H7 (cell line): ENCODE results near the gene OFD1. TPM values are rescaled to one million over a fixed set of nuclear protein-coding genes. Genes with fewer than 3 reads are reported as not detected.
"Not testable (repeated sequence)": the region's sequence is repeated elsewhere in the genome, so short reads cannot be mapped to it uniquely, and the experiment has no call there.

Experiments used
- DNase-seq: peaks from one replicate; pipeline ENCODE4 v3.0.0; 2012
- H3K27me3 ChIP-seq: 2 replicates; pipeline ENCODE4 v1.6.0; 2011; ENCODE audit warnings: mild to moderate bottlenecking, low read length; ENCODE audit not compliant: control insufficient read depth, insufficient read depth
- H3K36me3 ChIP-seq: replicated peaks from 2 replicates; pipeline ENCODE4 v1.5.1; 2011; ENCODE audit warnings: low read length; ENCODE audit not compliant: control insufficient read depth, insufficient read depth
- H3K4me3 ChIP-seq: 2 replicates; pipeline ENCODE4 v1.5.1; 2011; ENCODE audit warnings: low read depth, mild to moderate bottlenecking, control low read depth, low read length, moderate library complexity; ENCODE audit not compliant: insufficient read depth
- total RNA-seq: library from RNA; depleted of rRNA; stranded (reverse); fragments of >200 nt; shearing (Covaris generic); gene quantifications from 2 replicates; pipeline ENCODE4 v1.2.3, GENCODE V29; 2014

The OFD1 gene
- total RNA-seq, 1 experiment from 2014 or later: 13.9 TPM

GRCh38 chrX:13719192-13719856 is 15.2 kb upstream of the OFD1 start:
- no peaks in the 10 kb centered on the region for H3K27me3 ChIP-seq
- DNase-seq: no peak
- peaks cover 4% of the 10 kb centered on the region for H3K36me3 ChIP-seq
- H3K4me3 ChIP-seq: no peak overlapping the region

DNA sequence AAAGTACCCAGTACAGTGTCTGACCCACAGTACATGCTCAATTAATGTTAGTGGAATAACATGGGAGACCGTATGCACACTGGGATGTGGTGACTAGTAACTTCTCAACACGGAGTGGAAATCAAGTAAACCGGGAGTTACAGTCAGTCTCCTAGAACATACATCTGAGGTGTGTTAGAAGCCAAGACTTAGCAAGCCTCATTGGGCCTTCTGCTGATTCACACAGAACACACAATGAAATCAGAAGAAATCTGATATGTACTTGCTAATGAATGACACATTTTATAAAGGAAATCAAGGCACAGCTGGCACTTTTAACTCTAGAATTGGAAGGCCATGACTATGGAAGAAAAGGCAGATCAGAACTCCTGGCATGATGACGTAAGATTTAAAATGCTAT is 13.2 kb upstream of the OFD1 start:
- H3K27me3 ChIP-seq: no peaks in the 10 kb centered on the region
- H3K4me3 ChIP-seq: no peak overlapping the region
- peaks cover 4% of the 10 kb centered on the region for H3K36me3 ChIP-seq
- DNase-seq: no peak

- no peak for DNase-seq
- Histone ChIP-seq H3K36me3 (peaks cover 4% of the 10 kb centered on the region), H3K27me3 (no peaks in the 10 kb centered on the region), H3K4me3 (no peak overlapping the region)
Observed at GRCh38 chrX:13721819-13722519, 12.6 kb upstream of the OFD1 start.

GRCh38 chrX:13724878-13725277 is 9.7 kb upstream of the OFD1 start:
- H3K36me3 ChIP-seq, DNase-seq, H3K27me3 ChIP-seq, H3K4me3 ChIP-seq: not testable (repeated sequence)

DNA sequence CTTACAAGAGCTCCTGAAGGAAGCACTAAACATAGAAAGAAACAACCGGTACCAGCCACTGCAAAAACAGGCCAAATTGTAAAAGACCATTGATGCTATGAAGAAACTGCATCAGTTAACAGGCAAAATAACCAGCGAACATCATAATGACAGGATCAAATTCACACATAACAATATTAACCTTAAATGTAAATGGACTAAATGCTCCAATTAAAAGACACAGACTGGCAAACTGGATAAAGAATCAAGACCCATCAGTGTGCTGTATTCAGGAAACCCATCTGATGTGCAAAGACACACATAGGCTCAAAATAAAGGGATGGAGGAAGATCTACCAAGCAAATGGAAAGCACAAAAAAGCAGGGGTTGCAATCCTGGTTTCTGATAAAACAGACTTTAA is 8.0 kb upstream of the OFD1 start:
- not testable (repeated sequence) for DNase-seq, H3K4me3 ChIP-seq, H3K36me3 ChIP-seq, H3K27me3 ChIP-seq

DNA sequence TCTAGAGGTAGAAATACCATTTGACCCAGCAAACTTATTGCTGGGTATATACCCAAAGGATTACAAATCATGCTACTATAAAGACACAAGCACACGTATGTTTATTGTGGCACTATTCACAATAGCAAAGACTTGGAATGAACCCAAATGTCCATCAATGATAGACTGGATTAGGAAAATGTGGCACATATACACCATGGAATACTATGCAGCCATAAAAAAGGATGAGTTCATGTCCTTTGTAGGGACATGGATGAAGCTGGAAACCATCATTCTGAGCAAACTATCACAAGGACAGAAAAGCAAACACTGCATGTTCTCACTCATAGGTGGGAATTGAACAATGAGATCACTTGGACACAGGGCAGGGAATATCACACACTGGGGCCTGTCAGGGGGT is 4.0 kb upstream of the OFD1 start:
- H3K4me3 ChIP-seq, DNase-seq, H3K36me3 ChIP-seq, H3K27me3 ChIP-seq: not testable (repeated sequence)

- no peak overlapping the region for H3K4me3 ChIP-seq
- no peaks in the 10 kb centered on the region for H3K27me3 ChIP-seq
- H3K36me3 ChIP-seq: no peaks in the 10 kb centered on the region; the same call in 1 of the 2 replicates
- DNase-seq: no peak
Observed at GRCh38 chrX:13732246-13733067, 2.1 kb upstream of the OFD1 start.

GRCh38 chrX:13733506-13733905 is 1.0 kb upstream of the OFD1 start:
- Histone ChIP-seq H3K4me3 (peak overlapping the region; percentile 72), H3K27me3 (no peaks in the 10 kb centered on the region), H3K36me3 (no peaks in the 10 kb centered on the region; the same call in none of the 2 replicates)
- no peak for DNase-seq

- H3K4me3 ChIP-seq: no peak overlapping the region
- no peak for DNase-seq
- peaks cover 2% of the 10 kb centered on the region for H3K36me3 ChIP-seq
- H3K27me3 ChIP-seq: no peaks in the 10 kb centered on the region
Observed at GRCh38 chrX:13741695-13742094, 7.1 kb downstream of the OFD1 start.

DNA sequence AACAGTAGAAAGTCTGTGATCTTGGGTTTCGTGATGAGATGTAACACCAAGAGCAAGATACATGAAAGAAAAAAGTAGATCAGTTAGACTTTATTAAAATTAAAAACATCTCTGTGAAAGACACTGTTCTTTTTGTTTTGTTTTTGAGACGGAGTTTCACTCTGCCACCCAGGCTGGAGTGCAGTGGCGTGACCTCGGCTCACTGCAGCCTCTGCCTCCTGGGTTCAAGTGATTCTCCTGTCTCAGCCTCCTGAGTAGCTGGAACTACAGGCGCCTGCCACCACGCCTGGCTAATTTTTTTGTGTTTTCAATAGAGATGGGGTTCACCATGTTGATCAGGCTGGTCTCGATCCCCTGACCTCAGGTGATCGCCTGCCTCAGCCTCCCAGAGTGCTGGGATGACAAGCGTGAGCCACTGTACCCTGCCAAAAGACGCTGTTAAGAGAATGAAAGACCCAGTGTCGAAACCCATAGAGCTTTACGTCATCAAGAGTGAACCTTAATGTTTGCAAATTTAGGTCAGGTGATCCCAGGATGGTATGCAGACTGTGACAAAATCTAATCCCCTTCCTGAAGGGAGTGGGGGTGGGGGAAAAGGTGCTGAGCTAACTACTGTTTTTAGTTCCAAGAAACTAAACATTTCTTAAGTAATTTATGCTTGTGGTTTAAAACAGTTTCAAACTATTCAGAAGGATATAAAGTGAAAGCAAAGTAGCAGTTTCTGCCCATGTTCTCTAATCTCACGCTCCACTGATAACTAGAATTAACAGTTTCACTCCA is 8.0 kb downstream of the OFD1 start:
- H3K27me3 ChIP-seq: no peaks in the 10 kb centered on the region
- DNase-seq: peak; percentile 29
- H3K36me3 ChIP-seq: peaks cover 2% of the 10 kb centered on the region
- no peak overlapping the region for H3K4me3 ChIP-seq

DNA sequence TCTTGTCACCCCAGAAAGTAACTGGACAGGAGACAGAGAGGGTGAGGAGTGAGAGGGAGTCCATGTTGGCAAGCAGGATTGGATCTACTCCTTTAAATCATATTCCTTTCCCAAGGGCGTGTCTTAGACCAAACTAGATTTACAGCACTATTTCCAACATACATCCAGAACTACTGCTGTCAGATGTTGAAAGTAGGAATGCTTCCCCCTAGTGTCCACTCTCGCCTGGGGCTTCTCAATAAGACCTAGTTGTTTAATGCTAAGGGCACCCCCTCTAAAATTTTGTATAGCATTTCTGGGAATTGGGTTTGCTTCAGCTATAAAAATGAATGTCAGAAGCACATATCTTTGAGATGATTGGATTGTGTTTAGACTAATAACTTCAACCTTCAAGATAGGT is 13.3 kb downstream of the OFD1 start:
- H3K27me3 ChIP-seq: no peaks in the 10 kb centered on the region
- DNase-seq: peak; percentile 44
- peaks cover 7% of the 10 kb centered on the region for H3K36me3 ChIP-seq
- no peak overlapping the region for H3K4me3 ChIP-seq

DNA sequence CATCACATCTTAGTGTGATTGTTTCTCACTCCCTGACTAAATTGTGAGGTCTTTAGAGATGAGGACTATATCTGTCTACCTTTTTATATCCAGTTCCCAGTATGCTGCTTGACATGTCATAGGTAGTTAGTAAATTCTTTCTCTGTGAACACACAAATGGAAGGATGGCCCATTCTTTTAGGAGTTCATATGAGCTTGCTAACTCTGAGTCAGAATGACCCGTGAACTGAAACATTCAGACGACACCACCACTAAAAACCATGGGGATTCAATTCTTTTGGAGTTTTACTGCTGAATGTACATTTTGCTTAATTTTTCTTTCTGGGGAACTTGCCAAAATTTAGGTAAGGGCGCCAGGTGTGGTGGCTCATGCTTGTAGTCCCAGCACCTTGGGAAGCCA is 13.9 kb downstream of the OFD1 start:
- Histone ChIP-seq H3K27me3 (no peaks in the 10 kb centered on the region), H3K36me3 (peaks cover 8% of the 10 kb centered on the region), H3K4me3 (no peak overlapping the region)
- no peak for DNase-seq

GRCh38 chrX:13750204-13750603 is 15.7 kb downstream of the OFD1 start:
- Histone ChIP-seq H3K4me3 (no peak overlapping the region), H3K36me3 (peaks cover 6% of the 10 kb centered on the region), H3K27me3 (no peaks in the 10 kb centered on the region)
- peak; percentile 49 for DNase-seq

- DNase-seq: no peak
- H3K36me3 ChIP-seq: peaks cover 6% of the 10 kb centered on the region
Observed at GRCh38 chrX:13750812-13751211, 16.3 kb downstream of the OFD1 start.

More at GRCh38 chrX:13750812-13751211, 16.3 kb downstream of the OFD1 start:
- Histone ChIP-seq H3K27me3 (no peaks in the 10 kb centered on the region), H3K4me3 (no peak overlapping the region)
